ENCODE data around the gene SPINT1. TPM values are rescaled to one million over a fixed set of nuclear protein-coding genes. Genes with fewer than 3 reads are reported as not detected.
A peak's percentile ranks its signal among the peaks of the same experiment; 100 is the strongest.

The SPINT1 gene
- 8.6 and 8.7 TPM in 2 replicates for total RNA-seq

- H3K27me3 Mint-ChIP-seq, result no peaks in the 10 kb centered on the region
- TF ChIP-seq, protein P1, sequence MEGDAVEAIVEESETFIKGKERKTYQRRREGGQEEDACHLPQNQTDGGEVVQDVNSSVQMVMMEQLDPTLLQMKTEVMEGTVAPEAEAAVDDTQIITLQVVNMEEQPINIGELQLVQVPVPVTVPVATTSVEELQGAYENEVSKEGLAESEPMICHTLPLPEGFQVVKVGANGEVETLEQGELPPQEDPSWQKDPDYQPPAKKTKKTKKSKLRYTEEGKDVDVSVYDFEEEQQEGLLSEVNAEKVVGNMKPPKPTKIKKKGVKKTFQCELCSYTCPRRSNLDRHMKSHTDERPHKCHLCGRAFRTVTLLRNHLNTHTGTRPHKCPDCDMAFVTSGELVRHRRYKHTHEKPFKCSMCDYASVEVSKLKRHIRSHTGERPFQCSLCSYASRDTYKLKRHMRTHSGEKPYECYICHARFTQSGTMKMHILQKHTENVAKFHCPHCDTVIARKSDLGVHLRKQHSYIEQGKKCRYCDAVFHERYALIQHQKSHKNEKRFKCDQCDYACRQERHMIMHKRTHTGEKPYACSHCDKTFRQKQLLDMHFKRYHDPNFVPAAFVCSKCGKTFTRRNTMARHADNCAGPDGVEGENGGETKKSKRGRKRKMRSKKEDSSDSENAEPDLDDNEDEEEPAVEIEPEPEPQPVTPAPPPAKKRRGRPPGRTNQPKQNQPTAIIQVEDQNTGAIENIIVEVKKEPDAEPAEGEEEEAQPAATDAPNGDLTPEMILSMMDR (IDR thresholded peaks at IDR 0.05), result no peak
- H3K9me3 Mint-ChIP-seq, result no peaks in the 10 kb centered on the region
- H3K27ac Mint-ChIP-seq, result peak within 1 kb of the TSS; percentile 55
- peak; percentile 49 for DNase-seq
- POLR2A ChIA-PET, result interaction anchor here (1.0 to 2.1 kb wide), 3 partner anchors 14 to 51 kb away, joined by 3 to 7 read pairs (median 3); partner anchors contain the start of gene VPS18
- CTCF ChIA-PET, result interaction anchor here (1.1 to 2.1 kb wide), 4 partner anchors 14 to 121 kb away, joined by 3 to 21 read pairs (median 4); partner anchors contain the start of gene VPS18
- intact Hi-C loops (cut with micrococcal nuclease), result loop anchor here (1.0 kb wide), 1 partner anchor 37 kb away; the partner anchor contains the start of genes DNAJC17 and ZFYVE19
- no peaks in the 10 kb centered on the region for H3K36me3 Mint-ChIP-seq (ENCODE audit: low read depth)
- H3K4me3 Mint-ChIP-seq, result peak within 1 kb of the TSS; percentile 82
- peaks cover 39% of the 10 kb centered on the region for H3K4me1 Mint-ChIP-seq
- peak; percentile 69 for ATAC-seq (ENCODE audit: low read depth)
Measured at GRCh38 chr15:40843885-40844695, at the start of gene SPINT1. TSS of gene SPINT1 (plus strand) at chr15:40844048. CDS start at chr15:40844555, 507 bp downstream.

- ATAC-seq (ENCODE audit: low read depth), result no peak
- Mint-ChIP-seq H3K27me3 (no peaks in the 10 kb centered on the region), H3K27ac (no peak overlapping the region), H3K9me3 (no peaks in the 10 kb centered on the region), H3K4me3 (no peak overlapping the region), H3K36me3 (ENCODE audit: low read depth) (peaks cover 38% of the 10 kb centered on the region), H3K4me1 (peaks cover 7% of the 10 kb centered on the region)
- CTCF ChIA-PET, result no interaction called here
- no peak for DNase-seq
- intact Hi-C loops (cut with micrococcal nuclease), result no loop called here
- TF ChIP-seq, protein P1 (IDR thresholded peaks at IDR 0.05), result no peak
- POLR2A ChIA-PET, result interaction anchor here (0.6 kb wide), 1 partner anchor 521 kb away, joined by 4 read pairs; no protein-coding TSS in a partner anchor
Measured at GRCh38 chr15:40796041-40796440, 47.8 kb upstream of the SPINT1 start.

GRCh38 chr15:40796512-40796911, 47.3 kb upstream of the SPINT1 start:
- no peaks in the 10 kb centered on the region for H3K9me3 Mint-ChIP-seq
- no peak for ATAC-seq (ENCODE audit: low read depth)
- peaks cover 7% of the 10 kb centered on the region for H3K4me1 Mint-ChIP-seq
- peaks cover 41% of the 10 kb centered on the region for H3K36me3 Mint-ChIP-seq (ENCODE audit: low read depth)
- H3K27me3 Mint-ChIP-seq, result no peaks in the 10 kb centered on the region
- TF ChIP-seq, protein P1 (IDR thresholded peaks at IDR 0.05), result no peak
- DNase-seq, result no peak
- H3K4me3 Mint-ChIP-seq, result no peak overlapping the region
- H3K27ac Mint-ChIP-seq, result no peak overlapping the region
- intact Hi-C loops (cut with micrococcal nuclease), result no loop called here
- ChIA-PET CTCF (no interaction called here), POLR2A (interaction anchor here (0.6 kb wide), 2 partner anchors 101 to 520 kb away, joined by 3 to 4 read pairs; no protein-coding TSS in a partner anchor)

GRCh38 chr15:40799523-40799922, 44.3 kb upstream of the SPINT1 start:
- Mint-ChIP-seq H3K9me3 (no peaks in the 10 kb centered on the region), H3K4me3 (no peak overlapping the region), H3K27ac (no peak overlapping the region), H3K36me3 (ENCODE audit: low read depth) (peaks cover 37% of the 10 kb centered on the region), H3K27me3 (no peaks in the 10 kb centered on the region), H3K4me1 (peaks cover 13% of the 10 kb centered on the region)
- DNase-seq (no peak), ATAC-seq (ENCODE audit: low read depth) (no peak)
- intact Hi-C loops (cut with micrococcal nuclease), result no loop called here
- POLR2A ChIA-PET, result no interaction called here
- CTCF ChIA-PET, result no interaction called here
- TF ChIP-seq, protein P1 (IDR thresholded peaks at IDR 0.05), result no peak

DNA sequence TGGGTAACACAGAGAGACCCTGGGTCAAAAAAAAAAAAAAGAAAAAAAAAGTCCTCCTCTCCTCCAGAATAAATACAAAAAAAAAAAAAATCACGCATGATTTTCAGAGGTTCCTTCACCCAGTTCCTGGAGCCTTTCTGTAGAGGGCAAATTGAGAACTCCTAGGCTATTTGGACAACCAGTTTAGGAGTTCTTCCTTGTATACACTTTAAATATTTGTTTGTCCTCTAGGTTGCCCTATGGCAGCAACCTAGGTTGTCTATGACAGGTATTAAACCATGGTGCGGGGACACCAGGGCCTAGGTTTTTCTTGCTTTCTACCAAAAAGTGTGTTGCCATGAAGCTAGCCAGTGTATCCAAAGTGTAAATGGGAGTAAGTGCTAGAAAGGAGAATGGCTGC, 40.8 kb upstream of the SPINT1 start:
- Mint-ChIP-seq H3K4me3 (no peak overlapping the region), H3K27me3 (no peaks in the 10 kb centered on the region), H3K4me1 (peaks cover 25% of the 10 kb centered on the region), H3K36me3 (ENCODE audit: low read depth) (peaks cover 42% of the 10 kb centered on the region), H3K27ac (no peak overlapping the region), H3K9me3 (no peaks in the 10 kb centered on the region)
- CTCF ChIA-PET, result interaction anchor here (0.7 kb wide), 1 partner anchor 272 kb away, joined by 3 read pairs; no protein-coding TSS in a partner anchor
- intact Hi-C loops (cut with micrococcal nuclease), result no loop called here
- POLR2A ChIA-PET, result interaction anchor here (0.6 kb wide), 1 partner anchor 213 kb away, joined by 10 read pairs; no protein-coding TSS in a partner anchor
- ATAC-seq (ENCODE audit: low read depth) (no peak), DNase-seq (no peak)
- TF ChIP-seq, protein P1 (IDR thresholded peaks at IDR 0.05), result no peak

Measured in activated B cell treated with CpG ODN at 0.5 μM for 24 hours (primary cell).